Fibroblast of villous mesenchyme (primary cell): ENCODE measurements around the gene ENOX2. TPM values are rescaled to one million over a fixed set of nuclear protein-coding genes. Genes with fewer than 3 reads are reported as not detected.

Experiments used
- DNase-seq: peaks from one replicate; pipeline ENCODE4 v3.0.0-alpha.2; 2010; ENCODE audit warnings: low read depth
- H3K4me3 ChIP-seq: 2 replicates; pipeline ENCODE4 v1.5.1; 2011; ENCODE audit warnings: low read depth, mild to moderate bottlenecking, low read length
- CTCF ChIP-seq: IDR thresholded peaks from 2 replicates; pipeline ENCODE4 v1.5.1; 2012; ENCODE audit warnings: low read depth, mild to moderate bottlenecking, low read length; ENCODE audit not compliant: insufficient read depth
- total RNA-seq: library from RNA; depleted of rRNA; stranded (reverse); fragments of >200 nt; gene quantifications from 2 replicates; pipeline ENCODE4 v1.2.3, GENCODE V29; 2012

The ENOX2 gene
- total RNA-seq, 1 donor: 9.5 TPM

GRCh38 chrX:130672214-130672613 lies 230.8 kb downstream of the ENOX2 start:
- no peak for DNase-seq
- H3K4me3 ChIP-seq: no peak overlapping the region
- no peak for TF ChIP-seq CTCF

GRCh38 chrX:130669233-130669632 lies 233.8 kb downstream of the ENOX2 start:
- H3K4me3 ChIP-seq: no peak overlapping the region
- DNase-seq: peak; percentile 65
- TF ChIP-seq CTCF: no peak

- TF ChIP-seq CTCF: no peak
- H3K4me3 ChIP-seq: no peak overlapping the region
- DNase-seq: no peak
Measured at GRCh38 chrX:130665263-130665662, 237.7 kb downstream of the ENOX2 start.

- DNase-seq: no peak
- no peak overlapping the region for H3K4me3 ChIP-seq
- no peak for TF ChIP-seq CTCF
Measured at GRCh38 chrX:130658310-130658709, 244.7 kb downstream of the ENOX2 start.

- H3K4me3 ChIP-seq: no peak overlapping the region
- no peak for DNase-seq
- TF ChIP-seq CTCF: no peak
Measured at GRCh38 chrX:130654409-130654950, 248.5 kb downstream of the ENOX2 start.

GRCh38 chrX:130652824-130653578 lies 250.0 kb downstream of the ENOX2 start:
- H3K4me3 ChIP-seq: no peak overlapping the region
- TF ChIP-seq CTCF: no peak
- DNase-seq: no peak
